ENCODE data around the gene RNF141. TPM values are rescaled to one million over a fixed set of nuclear protein-coding genes. Genes with fewer than 3 reads are reported as not detected.

RNF141 gene
- total RNA-seq, 2 experiments from 2014 or later, result 17.8 to 18.0 TPM

DNA sequence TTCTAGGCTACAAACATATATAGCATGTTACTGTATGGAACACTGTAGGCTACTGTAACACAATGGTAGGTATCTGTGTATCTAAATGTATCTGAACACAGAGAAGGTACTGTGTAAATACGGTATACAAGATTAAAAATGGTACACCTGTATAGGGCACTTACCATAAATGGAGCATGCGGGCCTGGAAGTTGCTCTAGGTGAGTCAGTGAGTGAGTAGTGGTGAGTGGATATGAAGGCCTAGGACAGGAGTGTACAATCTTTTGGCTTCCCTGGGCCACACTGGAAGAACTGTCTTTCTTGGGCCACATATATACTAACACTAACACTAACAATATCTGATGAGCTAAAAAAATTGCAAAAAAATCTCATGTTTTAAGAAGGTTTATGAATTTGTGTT is 21.4 kb downstream of the RNF141 start:
- no peaks in the 10 kb centered on the region for H3K4me1 Mint-ChIP-seq
- no peaks in the 10 kb centered on the region for H3K27me3 Mint-ChIP-seq
- no peak overlapping the region for H3K27ac Mint-ChIP-seq
- H3K36me3 Mint-ChIP-seq, result peaks cover 10% of the 10 kb centered on the region
- H3K4me3 Mint-ChIP-seq, result no peak overlapping the region
- H3K9me3 Mint-ChIP-seq, result no peaks in the 10 kb centered on the region
- no peak for DNase-seq

DNA sequence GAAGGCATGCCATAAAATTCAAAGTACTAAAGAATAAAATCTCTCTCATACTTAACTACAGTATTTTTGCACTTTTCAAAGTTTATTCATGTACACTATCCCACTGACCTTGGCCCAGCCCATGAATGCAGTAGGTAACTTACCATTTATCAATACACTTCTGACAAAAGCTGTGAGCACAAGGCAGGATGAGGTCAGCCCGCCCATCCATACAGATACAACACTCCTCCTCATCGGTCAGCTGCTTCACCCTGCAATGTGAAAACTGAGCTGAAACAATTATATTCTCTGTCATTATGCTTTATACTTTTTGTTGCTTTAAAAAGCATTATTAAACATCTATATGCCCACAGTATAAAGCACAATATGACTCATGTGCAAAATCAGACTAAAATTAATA is 22.1 kb downstream of the RNF141 start:
- Mint-ChIP-seq H3K4me1 (peaks cover 3% of the 10 kb centered on the region), H3K9me3 (no peaks in the 10 kb centered on the region), H3K27ac (no peak overlapping the region), H3K4me3 (no peak overlapping the region), H3K36me3 (peaks cover 10% of the 10 kb centered on the region), H3K27me3 (no peaks in the 10 kb centered on the region)
- DNase-seq, result no peak

- no peak for DNase-seq
- no peak overlapping the region for H3K4me3 Mint-ChIP-seq
- H3K36me3 Mint-ChIP-seq, result peaks cover 10% of the 10 kb centered on the region
- no peaks in the 10 kb centered on the region for H3K9me3 Mint-ChIP-seq
- H3K4me1 Mint-ChIP-seq, result peaks cover 4% of the 10 kb centered on the region
- H3K27me3 Mint-ChIP-seq, result no peaks in the 10 kb centered on the region
- no peak overlapping the region for H3K27ac Mint-ChIP-seq
These were observed 22.9 kb downstream of the RNF141 start for GRCh38 chr11:10518123-10518522.

DNA sequence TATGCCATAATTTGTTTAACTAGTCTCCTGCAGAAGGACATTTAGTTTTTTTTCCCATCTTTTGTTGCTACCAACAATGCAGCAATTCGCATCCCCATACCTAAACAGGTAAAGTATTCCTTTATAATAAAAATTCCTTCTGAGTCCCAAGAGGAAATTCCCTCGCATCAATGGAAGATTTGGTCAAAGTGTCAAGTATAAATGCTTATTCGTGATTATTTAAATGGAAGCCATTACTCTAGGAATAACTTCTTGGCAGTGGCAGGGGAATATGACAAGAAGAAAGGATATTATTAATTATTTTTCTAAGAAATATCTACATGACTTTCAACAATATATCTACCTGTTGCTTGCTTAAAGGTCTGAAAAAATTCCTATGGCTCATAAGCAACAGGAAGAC is 25.6 kb downstream of the RNF141 start:
- no peak for DNase-seq
- Mint-ChIP-seq H3K4me3 (no peak overlapping the region), H3K9me3 (no peaks in the 10 kb centered on the region), H3K27me3 (no peaks in the 10 kb centered on the region), H3K4me1 (peaks cover 9% of the 10 kb centered on the region), H3K36me3 (peaks cover 3% of the 10 kb centered on the region), H3K27ac (no peak overlapping the region)

DNA sequence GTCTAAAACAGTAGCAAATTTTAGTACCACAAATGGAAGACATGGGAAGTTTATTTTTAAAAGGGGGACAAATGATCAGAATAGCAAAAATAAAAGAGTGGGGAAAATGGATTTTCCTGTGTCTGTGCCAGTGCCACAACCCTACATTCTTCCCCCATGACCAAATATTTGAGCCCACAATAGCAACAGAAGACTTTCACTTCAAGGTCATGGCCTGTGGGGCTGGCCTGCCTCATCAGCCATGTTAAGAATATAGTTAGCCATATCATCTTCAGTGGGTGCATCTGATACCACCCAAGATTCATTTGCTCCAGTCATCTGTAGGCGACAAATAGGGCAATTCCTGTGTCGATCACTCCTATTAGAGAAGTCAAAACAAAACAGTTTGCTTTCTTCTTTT is 26.3 kb downstream of the RNF141 start:
- H3K9me3 Mint-ChIP-seq, result no peaks in the 10 kb centered on the region
- H3K4me3 Mint-ChIP-seq, result no peak overlapping the region
- no peaks in the 10 kb centered on the region for H3K27me3 Mint-ChIP-seq
- H3K27ac Mint-ChIP-seq, result no peak overlapping the region
- peaks cover 3% of the 10 kb centered on the region for H3K36me3 Mint-ChIP-seq
- DNase-seq, result no peak
- H3K4me1 Mint-ChIP-seq, result peaks cover 9% of the 10 kb centered on the region

DNA sequence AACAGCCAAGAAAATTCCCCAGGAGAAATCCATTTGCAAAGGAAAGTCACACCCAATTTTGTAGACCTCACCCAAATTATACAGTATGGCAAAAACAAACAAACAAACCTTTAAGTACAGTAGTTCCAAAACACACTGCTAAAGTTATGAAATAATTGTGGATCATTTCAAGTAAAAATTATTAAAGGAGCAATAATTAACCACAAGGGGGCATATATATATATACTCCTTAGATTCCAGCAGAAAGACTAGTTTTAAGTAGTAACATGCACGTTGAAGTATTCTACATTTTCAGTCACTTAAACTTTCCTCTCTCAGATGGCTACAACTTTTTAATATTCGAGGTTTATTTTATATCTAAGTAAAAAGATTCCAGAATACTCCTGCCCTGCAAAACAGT is 26.8 kb downstream of the RNF141 start:
- Mint-ChIP-seq H3K4me1 (peaks cover 9% of the 10 kb centered on the region), H3K4me3 (no peak overlapping the region), H3K36me3 (peaks cover 3% of the 10 kb centered on the region), H3K27me3 (no peaks in the 10 kb centered on the region), H3K9me3 (no peaks in the 10 kb centered on the region), H3K27ac (peak overlapping the region; percentile 25)
- DNase-seq, result no peak

DNA sequence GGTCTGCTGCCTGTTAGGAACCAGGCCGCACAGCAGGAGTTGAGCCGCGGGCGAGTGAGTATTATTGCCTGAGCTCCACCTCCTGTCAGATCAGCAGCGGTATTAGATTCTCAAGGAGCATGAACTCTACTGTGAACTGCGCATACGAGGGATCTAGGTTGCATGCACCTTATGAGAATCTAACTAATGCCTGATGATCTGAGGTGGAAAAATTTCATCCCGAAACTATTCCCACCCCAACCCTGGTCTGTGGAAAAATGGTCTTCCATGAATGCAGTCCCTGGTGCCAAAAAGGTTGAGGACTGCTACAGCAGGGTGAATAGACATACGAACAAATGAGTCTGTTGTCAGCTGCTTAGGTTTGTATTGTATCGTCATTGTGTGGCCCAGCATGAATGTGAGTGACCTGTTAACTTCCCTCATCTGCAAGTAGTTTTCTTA is 29.8 kb downstream of the RNF141 start:
- H3K27me3 Mint-ChIP-seq, result no peaks in the 10 kb centered on the region
- no peaks in the 10 kb centered on the region for H3K9me3 Mint-ChIP-seq
- H3K36me3 Mint-ChIP-seq, result peaks cover 3% of the 10 kb centered on the region
- no peak overlapping the region for H3K27ac Mint-ChIP-seq
- H3K4me3 Mint-ChIP-seq, result no peak overlapping the region
- no peak for DNase-seq
- peaks cover 9% of the 10 kb centered on the region for H3K4me1 Mint-ChIP-seq

- H3K27ac Mint-ChIP-seq, result no peak overlapping the region
- H3K4me1 Mint-ChIP-seq, result no peaks in the 10 kb centered on the region
- H3K27me3 Mint-ChIP-seq, result no peaks in the 10 kb centered on the region
- peaks cover 12% of the 10 kb centered on the region for H3K36me3 Mint-ChIP-seq
- no peak for DNase-seq
- H3K9me3 Mint-ChIP-seq, result no peaks in the 10 kb centered on the region
- no peak overlapping the region for H3K4me3 Mint-ChIP-seq
These were observed 35.0 kb downstream of the RNF141 start for GRCh38 chr11:10506008-10506370.

DNA sequence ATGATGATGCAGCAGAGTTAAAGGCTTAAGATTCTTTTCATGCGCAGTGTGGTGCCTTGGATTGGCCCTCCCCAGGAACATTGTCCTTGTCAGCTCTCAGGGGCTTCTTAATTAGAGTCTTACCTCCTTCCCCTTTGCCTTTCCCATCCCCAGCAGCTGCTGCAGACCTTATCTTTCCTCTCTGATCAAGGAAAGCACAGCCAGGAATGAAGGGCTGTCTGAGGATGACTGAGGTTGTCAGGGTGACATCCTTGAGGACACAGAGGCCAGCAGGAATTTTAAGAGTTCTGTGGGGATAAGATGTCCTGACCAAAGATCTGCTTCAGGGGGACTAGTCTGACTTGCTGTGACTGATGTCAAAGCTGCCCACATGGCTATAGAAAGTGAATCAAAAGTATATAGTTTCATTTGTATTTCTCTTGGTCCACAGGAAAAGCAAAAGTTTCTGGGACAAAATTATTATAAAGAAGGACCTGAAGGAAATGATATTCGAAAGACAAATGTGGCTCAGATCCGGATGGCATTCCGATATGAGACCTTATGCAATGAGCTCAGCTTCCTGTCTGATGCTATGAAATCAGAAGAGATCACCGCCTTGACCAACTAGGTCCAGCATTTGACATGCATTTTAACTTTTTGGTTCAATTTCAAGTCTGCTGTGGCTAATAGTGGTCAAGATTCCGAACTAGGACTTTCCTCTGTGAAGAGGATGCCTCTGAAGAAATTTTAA is 35.5 kb downstream of the RNF141 start:
- Mint-ChIP-seq H3K27me3 (no peaks in the 10 kb centered on the region), H3K9me3 (no peaks in the 10 kb centered on the region), H3K36me3 (peaks cover 13% of the 10 kb centered on the region), H3K4me3 (no peak overlapping the region), H3K27ac (no peak overlapping the region), H3K4me1 (no peaks in the 10 kb centered on the region)
- no peak for DNase-seq

- Mint-ChIP-seq H3K4me1 (no peaks in the 10 kb centered on the region), H3K9me3 (no peaks in the 10 kb centered on the region), H3K4me3 (no peak overlapping the region), H3K36me3 (peaks cover 17% of the 10 kb centered on the region), H3K27ac (no peak overlapping the region), H3K27me3 (no peaks in the 10 kb centered on the region)
- DNase-seq, result no peak
These were observed 36.5 kb downstream of the RNF141 start for GRCh38 chr11:10504490-10504889.

GRCh38 chr11:10503777-10504480 is 37.1 kb downstream of the RNF141 start:
- Mint-ChIP-seq H3K4me1 (no peaks in the 10 kb centered on the region), H3K9me3 (no peaks in the 10 kb centered on the region), H3K27me3 (no peaks in the 10 kb centered on the region), H3K36me3 (peaks cover 17% of the 10 kb centered on the region), H3K27ac (no peak overlapping the region), H3K4me3 (no peak overlapping the region)
- DNase-seq, result no peak

DNA sequence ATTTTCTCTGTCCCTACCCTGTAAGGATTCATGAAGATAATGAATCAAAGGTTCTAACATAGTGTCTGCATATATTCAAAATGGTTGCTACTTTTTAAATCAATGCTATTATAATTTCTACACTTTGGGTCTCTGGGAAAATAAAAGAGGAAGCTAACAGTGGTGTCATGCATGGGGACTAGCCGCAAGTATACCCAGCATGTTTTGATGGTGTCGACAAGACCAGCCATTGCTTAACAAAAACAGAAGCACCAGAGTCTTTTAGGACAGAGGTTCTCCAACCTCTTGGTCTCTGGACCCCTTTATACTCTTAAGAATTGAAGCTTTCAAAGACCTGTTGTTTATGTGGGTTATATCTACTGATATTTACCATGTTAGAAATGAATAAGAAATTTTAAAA is 37.8 kb downstream of the RNF141 start:
- no peaks in the 10 kb centered on the region for H3K4me1 Mint-ChIP-seq
- DNase-seq, result no peak
- peaks cover 17% of the 10 kb centered on the region for H3K36me3 Mint-ChIP-seq
- H3K4me3 Mint-ChIP-seq, result no peak overlapping the region
- no peak overlapping the region for H3K27ac Mint-ChIP-seq
- H3K9me3 Mint-ChIP-seq, result no peaks in the 10 kb centered on the region
- no peaks in the 10 kb centered on the region for H3K27me3 Mint-ChIP-seq

GRCh38 chr11:10502770-10503169 is 38.2 kb downstream of the RNF141 start:
- Mint-ChIP-seq H3K27ac (no peak overlapping the region), H3K36me3 (peaks cover 19% of the 10 kb centered on the region), H3K27me3 (no peaks in the 10 kb centered on the region), H3K4me3 (no peak overlapping the region), H3K4me1 (no peaks in the 10 kb centered on the region), H3K9me3 (no peaks in the 10 kb centered on the region)
- no peak for DNase-seq

DNA sequence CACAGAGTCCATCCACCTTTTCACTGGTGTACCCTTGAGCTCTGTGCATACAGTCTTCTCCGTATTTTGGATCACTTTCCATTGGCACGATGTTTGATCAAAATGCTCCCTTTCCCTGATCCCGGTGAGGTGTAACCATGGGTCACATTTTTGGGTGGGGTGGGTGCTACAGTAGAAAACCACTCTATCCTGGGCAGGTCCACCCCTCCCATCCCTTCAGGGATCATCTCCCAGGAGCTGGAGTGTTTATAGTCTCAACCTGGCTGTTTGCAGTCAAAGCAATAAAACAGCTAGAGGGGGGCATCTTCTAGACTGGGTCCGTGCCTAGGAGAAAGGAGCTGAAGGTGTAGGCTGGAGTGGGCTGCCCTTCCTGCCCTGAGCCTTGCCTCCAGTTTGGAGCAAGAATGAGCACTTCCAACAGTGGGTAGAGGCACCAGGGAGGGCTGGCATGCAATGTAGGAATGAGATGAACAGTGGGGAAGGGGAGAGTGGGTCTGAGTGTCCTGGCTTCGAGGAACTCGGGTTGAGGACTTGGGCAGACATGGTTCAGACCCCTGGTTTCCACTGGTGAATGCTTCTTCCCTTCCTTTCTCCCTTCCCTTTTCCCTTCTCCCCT is 38.8 kb downstream of the RNF141 start:
- DNase-seq, result no peak
- no peaks in the 10 kb centered on the region for H3K27me3 Mint-ChIP-seq
- no peak overlapping the region for H3K27ac Mint-ChIP-seq
- H3K4me1 Mint-ChIP-seq, result no peaks in the 10 kb centered on the region
- no peaks in the 10 kb centered on the region for H3K9me3 Mint-ChIP-seq
- H3K4me3 Mint-ChIP-seq, result no peak overlapping the region
- peaks cover 19% of the 10 kb centered on the region for H3K36me3 Mint-ChIP-seq

DNA sequence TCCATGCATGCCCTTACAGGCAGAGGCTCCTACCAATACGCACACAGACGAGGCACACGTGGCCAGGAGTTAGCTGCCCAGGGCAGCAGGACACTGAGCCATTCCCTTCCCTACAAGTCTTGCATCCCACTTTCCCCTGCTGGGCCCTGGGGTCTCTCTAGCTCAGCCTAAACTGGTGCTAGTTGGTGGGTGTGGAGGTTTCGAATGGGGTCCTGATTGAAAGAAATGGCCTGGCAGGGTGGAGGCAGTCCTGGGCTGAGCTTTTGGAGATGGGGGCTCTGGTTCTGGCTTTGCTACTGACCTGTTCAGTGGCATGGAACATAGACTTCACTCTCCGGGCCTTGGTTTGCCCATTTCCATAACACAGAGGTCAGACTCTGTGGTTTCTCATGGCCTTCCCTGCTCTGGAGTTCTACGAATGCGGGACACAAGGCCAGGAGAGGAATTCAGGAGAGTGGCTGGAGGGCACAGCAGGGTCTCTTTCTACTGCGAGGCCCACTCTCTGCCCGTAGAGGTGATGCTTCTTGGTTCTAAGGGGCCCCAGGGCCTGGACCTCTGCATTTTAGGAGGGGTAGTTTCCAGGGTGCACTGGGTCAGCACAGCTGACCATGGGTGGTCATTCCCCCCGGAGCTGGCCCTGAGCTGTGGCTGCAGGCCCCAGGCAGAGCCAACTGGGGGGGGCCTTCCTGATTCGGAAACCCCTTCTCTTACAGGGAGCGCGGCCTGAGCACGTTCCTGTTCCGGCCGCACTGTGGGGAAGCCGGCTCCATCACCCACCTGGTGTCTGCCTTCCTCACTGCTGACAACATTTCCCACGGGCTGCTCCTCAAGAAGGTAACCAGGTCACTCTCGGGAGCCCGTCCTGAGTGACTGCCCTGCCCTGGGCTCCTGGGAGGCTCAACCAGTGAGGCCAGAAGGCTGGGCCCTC is 40.0 kb downstream of the RNF141 start:
- H3K9me3 Mint-ChIP-seq, result no peaks in the 10 kb centered on the region
- H3K4me1 Mint-ChIP-seq, result no peaks in the 10 kb centered on the region
- H3K27me3 Mint-ChIP-seq, result no peaks in the 10 kb centered on the region
- no peak overlapping the region for H3K4me3 Mint-ChIP-seq
- DNase-seq, result no peak
- no peak overlapping the region for H3K27ac Mint-ChIP-seq
- peaks cover 19% of the 10 kb centered on the region for H3K36me3 Mint-ChIP-seq

Measured in activated naive CD8-positive, alpha-beta T cell treated with anti-CD3 and anti-CD28 coated beads for 36 hours (primary cell).